Measurements from ENCODE around the gene ZNF396. TPM values are rescaled to one million over a fixed set of nuclear protein-coding genes. Genes with fewer than 3 reads are reported as not detected.
A peak's percentile ranks its signal among the peaks of the same experiment; 100 is the strongest.

ZNF396 gene
- 1 to 10 TPM in 3 of 4 donors, under 1 TPM in 1; 0.89 to 1.7 (median 1.4) TPM for total RNA-seq
- 0.72 TPM for polyA plus RNA-seq
- long read RNA-seq, donor 1, partial matches to known transcripts: 0 of 1 reads
- long read RNA-seq, donor 1, other reads (novel, unspliced or antisense): 0 of 1 reads
- long read RNA-seq, donor 2, partial matches to known transcripts: 0 of 1 reads
- long read RNA-seq, donor 2, other reads (novel, unspliced or antisense): 0 of 1 reads
- long read RNA-seq, donor 3, partial matches to known transcripts: 1 of 4 reads
- long read RNA-seq, donor 3, other reads (novel, unspliced or antisense): 0 of 4 reads
- long read RNA-seq, donor 4: 0 reads

DNA sequence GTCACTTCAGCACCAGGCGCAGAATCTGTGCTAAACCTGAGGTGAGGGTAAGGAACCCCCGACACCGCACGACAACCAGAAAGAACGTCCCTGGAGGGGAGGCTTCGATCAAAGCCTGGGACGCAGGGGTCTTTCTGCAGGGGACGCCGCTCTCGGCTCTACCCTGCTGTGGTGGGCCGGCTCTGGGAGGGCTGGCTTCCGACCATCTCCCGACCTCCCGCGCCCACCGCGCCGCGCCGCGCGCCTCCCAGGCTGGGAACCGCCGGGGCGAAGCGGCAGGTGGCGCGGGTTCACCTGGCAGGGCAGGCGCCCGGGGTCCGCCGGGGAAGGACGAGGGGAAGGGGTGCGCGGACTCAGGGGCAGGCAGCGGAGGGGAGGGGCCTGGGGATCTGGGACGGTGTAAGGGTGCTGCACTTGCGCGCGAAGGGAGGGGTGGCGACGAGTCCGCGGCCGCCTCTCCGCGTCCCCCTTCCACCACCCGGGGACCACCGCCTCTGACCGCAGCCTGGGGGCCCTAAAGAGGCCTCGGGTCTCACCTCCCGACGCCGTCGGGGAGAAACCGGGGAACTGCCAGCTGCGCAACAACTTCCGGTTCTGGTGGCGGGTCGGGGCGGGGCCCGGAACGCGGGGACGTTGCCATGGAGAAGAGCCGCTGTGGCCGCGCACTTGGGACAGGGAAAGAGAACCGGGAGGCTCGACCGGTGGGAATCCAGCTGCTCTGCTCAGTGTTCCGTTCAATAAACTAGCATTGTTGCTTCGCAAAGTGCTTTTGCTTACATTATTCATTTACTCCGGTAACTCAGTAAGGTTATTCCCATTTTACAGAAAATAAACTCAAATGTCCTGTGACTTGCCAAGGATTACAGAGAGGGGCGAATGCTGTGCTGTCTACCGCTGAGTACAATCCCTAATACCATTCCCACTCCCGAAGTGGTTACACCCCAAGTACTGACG is at the start of gene ZNF396:
ZNF396 (minus strand) TSS at position 596 of the 954 bp plus-strand sequence. CDS start 3,045 bp downstream, outside the sequence.
- H3K4me1 ChIP-seq (ENCODE audit: control insufficient read depth, insufficient read depth, low read length): no peaks in the 10 kb centered on the region
- peak within 1 kb of the TSS; percentile 81 for H3K4me3 ChIP-seq (ENCODE audit: low read length)
- H3K27me3 ChIP-seq (ENCODE audit: control insufficient read depth, insufficient read depth): no peaks in the 10 kb centered on the region
- intact Hi-C loops (cut with DNase I): no loop called here
- 3% methylated on average over 78 of the region's 78 CpGs for WGBS
- H3K27ac ChIP-seq (ENCODE audit: low read length): no peak within 1 kb of the TSS
- peak; percentile 88 to 94 (median 94) for DNase-seq
- ATAC-seq: peak; percentile 94 to 96
- H3K9me3 ChIP-seq (ENCODE audit: control insufficient read depth, low read length): no peaks in the 10 kb centered on the region

DNA sequence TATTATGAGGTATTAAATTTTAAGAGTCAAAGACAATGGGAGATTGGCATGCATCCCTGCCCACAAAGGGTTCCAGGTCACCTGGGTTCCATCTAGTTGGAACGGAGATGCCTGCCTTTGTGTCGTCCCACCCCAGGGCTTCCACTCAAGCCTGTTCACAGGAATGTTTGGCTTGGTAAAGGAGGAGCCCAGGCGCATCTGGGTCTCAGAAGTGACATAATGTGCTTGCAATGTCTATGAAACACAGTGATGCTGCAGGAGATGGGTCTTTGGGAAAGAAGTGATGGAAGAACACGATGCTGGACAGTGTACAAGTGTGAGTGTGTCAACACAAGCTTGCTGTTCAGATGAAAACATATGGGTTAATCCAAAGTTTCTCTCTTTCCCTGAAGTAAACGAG is 49.6 kb upstream of the ZNF396 start:
- Histone ChIP-seq H3K4me3 (ENCODE audit: low read length) (no peak overlapping the region), H3K27me3 (ENCODE audit: control insufficient read depth, insufficient read depth) (no peaks in the 10 kb centered on the region), H3K4me1 (ENCODE audit: control insufficient read depth, insufficient read depth, low read length) (peaks cover 2% of the 10 kb centered on the region), H3K27ac (ENCODE audit: low read length) (no peak overlapping the region), H3K9me3 (ENCODE audit: control insufficient read depth, low read length) (no peaks in the 10 kb centered on the region)
- intact Hi-C loops (cut with DNase I): no loop called here
- ATAC-seq: no peak
- 88% methylated on average over 5 of the region's 5 CpGs for WGBS
- DNase-seq: no peak

DNA sequence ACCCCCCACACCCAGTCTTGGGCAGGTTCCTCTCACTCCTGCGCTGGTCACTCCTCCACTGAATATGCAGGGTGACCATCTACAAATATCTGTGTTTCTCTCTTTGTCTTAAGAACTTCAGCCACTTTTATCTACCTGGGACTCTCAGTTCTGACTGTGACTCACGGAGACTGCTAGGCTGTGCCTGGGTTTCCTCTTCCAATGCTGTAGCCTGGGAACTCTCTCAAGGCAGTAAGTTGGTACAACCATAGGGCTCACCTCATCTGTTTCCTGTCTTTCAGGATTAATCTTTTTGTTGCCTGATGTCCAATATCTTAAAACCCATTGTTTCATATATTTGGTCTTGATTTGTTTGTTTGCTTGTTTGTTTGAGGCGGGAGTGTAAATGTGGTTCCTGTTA is 47.2 kb upstream of the ZNF396 start:
- Histone ChIP-seq H3K27me3 (ENCODE audit: control insufficient read depth, insufficient read depth) (no peaks in the 10 kb centered on the region), H3K4me1 (ENCODE audit: control insufficient read depth, insufficient read depth, low read length) (no peaks in the 10 kb centered on the region), H3K9me3 (ENCODE audit: control insufficient read depth, low read length) (no peaks in the 10 kb centered on the region), H3K27ac (ENCODE audit: low read length) (no peak overlapping the region), H3K4me3 (ENCODE audit: low read length) (no peak overlapping the region)
- DNase-seq (no peak), ATAC-seq (no peak)
- intact Hi-C loops (cut with DNase I): no loop called here
- WGBS: 93% methylated on average over 3 of the region's 3 CpGs

DNA sequence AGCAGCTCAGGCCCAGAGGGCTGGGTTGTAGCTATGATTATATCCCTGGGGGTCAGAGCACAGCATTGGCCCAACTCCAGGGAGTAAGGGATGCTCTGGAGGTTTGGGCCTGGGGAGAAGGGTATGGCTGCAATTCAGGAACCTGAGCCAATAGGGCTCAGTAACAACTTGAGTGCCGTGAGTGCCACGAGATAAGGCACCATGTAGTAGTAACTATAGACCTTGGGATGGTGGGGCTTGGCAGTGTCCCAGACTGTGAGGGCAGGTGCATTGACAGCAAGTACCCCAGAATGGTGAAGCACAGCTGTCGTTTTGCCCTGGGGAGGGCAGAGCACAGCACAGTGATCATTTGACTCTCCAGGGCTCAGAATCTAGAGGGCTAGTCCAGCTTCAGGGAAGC is 45.1 kb upstream of the ZNF396 start:
- ATAC-seq: peak in 1 of 2 donors; percentile 29

DNA sequence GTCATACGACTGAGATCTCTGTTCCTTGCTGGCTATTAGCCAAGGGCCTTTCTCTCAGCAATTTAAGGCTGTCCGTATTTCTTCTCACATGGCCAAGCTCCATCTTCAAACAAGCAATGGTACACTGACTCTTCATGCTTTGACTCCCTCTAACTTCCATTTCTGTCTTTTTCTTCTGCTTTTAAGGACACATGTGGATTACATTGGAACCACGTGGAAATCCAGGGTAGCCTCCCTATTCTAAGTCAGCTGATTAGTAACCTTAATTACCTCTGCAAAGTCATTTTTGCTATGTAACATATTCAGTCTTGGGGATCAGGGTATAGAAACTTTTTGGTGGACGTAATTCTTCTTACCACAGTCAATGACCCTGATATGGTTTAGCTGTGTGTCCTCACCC is 41.5 kb upstream of the ZNF396 start:
- no peak overlapping the region for H3K27ac ChIP-seq (ENCODE audit: low read length)
- H3K27me3 ChIP-seq (ENCODE audit: control insufficient read depth, insufficient read depth): no peaks in the 10 kb centered on the region
- intact Hi-C loops (cut with DNase I): no loop called here
- DNase-seq: no peak
- ATAC-seq: no peak
- H3K9me3 ChIP-seq (ENCODE audit: control insufficient read depth, low read length): no peaks in the 10 kb centered on the region
- no peak overlapping the region for H3K4me3 ChIP-seq (ENCODE audit: low read length)
- peaks cover 2% of the 10 kb centered on the region for H3K4me1 ChIP-seq (ENCODE audit: control insufficient read depth, insufficient read depth, low read length)
- WGBS: 86% methylated on average over 4 of the region's 4 CpGs

More for the DNA sequence above, 45.1 kb upstream of the ZNF396 start:
- no peaks in the 10 kb centered on the region for H3K27me3 ChIP-seq (ENCODE audit: control insufficient read depth, insufficient read depth)
- no peaks in the 10 kb centered on the region for H3K9me3 ChIP-seq (ENCODE audit: control insufficient read depth, low read length)
- no peaks in the 10 kb centered on the region for H3K4me1 ChIP-seq (ENCODE audit: control insufficient read depth, insufficient read depth, low read length)
- 52% methylated on average over 3 of the region's 3 CpGs for WGBS
- H3K4me3 ChIP-seq (ENCODE audit: low read length): no peak overlapping the region
- no peak overlapping the region for H3K27ac ChIP-seq (ENCODE audit: low read length)
- intact Hi-C loops (cut with DNase I): no loop called here
- DNase-seq: peak in 1 of 3 donors; percentile 50

DNA sequence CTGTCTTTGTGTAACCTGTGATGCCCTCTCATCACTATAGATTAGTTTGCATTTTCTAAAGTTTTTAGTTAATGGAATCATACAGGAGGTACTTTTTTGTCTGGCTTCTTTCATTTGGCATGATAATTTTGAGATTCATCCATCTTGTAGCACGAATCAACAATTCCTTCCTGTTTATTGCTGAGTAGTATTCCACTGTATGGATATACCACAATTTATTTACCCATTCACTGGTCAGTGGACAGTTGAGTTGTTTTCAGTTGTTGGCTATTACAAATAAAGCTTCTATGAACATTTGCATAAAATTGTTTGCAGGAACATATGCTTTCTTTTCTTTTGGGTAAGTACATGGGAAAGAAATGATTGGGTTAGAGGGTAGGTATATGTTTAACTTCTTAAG is 40.1 kb upstream of the ZNF396 start:
- no peak overlapping the region for H3K27ac ChIP-seq (ENCODE audit: low read length)
- WGBS: 71% methylated on average over 1 of the region's 1 CpG
- H3K9me3 ChIP-seq (ENCODE audit: control insufficient read depth, low read length): no peaks in the 10 kb centered on the region
- no peak overlapping the region for H3K4me3 ChIP-seq (ENCODE audit: low read length)
- DNase-seq (no peak), ATAC-seq (no peak)
- no peaks in the 10 kb centered on the region for H3K27me3 ChIP-seq (ENCODE audit: control insufficient read depth, insufficient read depth)
- H3K4me1 ChIP-seq (ENCODE audit: control insufficient read depth, insufficient read depth, low read length): peaks cover 2% of the 10 kb centered on the region
- intact Hi-C loops (cut with DNase I): no loop called here

DNA sequence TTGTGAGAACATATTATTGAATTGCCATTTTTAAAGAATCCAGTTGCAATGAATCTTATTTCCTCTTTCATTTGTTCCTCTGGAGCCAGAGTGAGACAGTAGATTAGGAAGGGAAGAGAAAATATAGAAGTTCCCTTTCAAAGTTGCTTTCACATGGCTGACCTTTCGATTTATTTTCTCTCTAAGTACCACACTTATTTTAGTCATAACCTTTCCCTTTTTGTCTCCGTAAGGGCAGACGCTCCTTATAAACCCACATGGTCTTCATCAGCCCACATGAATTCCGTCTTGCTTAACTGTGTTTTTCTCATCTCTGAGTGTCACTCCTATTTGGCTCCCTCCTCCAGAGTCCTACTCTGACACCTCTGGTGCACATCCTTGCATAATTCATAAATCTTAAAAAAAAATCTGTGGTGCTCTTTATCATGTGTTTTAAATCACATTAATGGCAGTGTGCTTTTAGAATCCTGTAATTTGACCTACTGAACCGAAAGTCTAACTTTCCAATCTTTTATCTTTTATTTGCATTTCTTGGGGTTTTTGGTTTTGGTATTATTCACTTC is 38.5 kb upstream of the ZNF396 start:
- peak in 1 of 2 donors; percentile 26 for ATAC-seq
- Histone ChIP-seq H3K4me1 (ENCODE audit: control insufficient read depth, insufficient read depth, low read length) (peaks cover 2% of the 10 kb centered on the region), H3K27ac (ENCODE audit: low read length) (no peak overlapping the region), H3K4me3 (ENCODE audit: low read length) (no peak overlapping the region), H3K27me3 (ENCODE audit: control insufficient read depth, insufficient read depth) (no peaks in the 10 kb centered on the region), H3K9me3 (ENCODE audit: control insufficient read depth, low read length) (no peaks in the 10 kb centered on the region)
- 41% methylated on average over 5 of the region's 5 CpGs for WGBS
- DNase-seq: no peak
- intact Hi-C loops (cut with DNase I): no loop called here

GRCh38 chr18:35413163-35413511 is 36.0 kb upstream of the ZNF396 start:
- intact Hi-C loops (cut with DNase I): no loop called here
- no peaks in the 10 kb centered on the region for H3K27me3 ChIP-seq (ENCODE audit: control insufficient read depth, insufficient read depth)
- 57% methylated on average over 2 of the region's 2 CpGs for WGBS
- no peak for DNase-seq
- ATAC-seq: peak; percentile 40 to 70
- no peak overlapping the region for H3K27ac ChIP-seq (ENCODE audit: low read length)
- H3K9me3 ChIP-seq (ENCODE audit: control insufficient read depth, low read length): no peaks in the 10 kb centered on the region
- H3K4me3 ChIP-seq (ENCODE audit: low read length): no peak overlapping the region
- H3K4me1 ChIP-seq (ENCODE audit: control insufficient read depth, insufficient read depth, low read length): peaks cover 5% of the 10 kb centered on the region

DNA sequence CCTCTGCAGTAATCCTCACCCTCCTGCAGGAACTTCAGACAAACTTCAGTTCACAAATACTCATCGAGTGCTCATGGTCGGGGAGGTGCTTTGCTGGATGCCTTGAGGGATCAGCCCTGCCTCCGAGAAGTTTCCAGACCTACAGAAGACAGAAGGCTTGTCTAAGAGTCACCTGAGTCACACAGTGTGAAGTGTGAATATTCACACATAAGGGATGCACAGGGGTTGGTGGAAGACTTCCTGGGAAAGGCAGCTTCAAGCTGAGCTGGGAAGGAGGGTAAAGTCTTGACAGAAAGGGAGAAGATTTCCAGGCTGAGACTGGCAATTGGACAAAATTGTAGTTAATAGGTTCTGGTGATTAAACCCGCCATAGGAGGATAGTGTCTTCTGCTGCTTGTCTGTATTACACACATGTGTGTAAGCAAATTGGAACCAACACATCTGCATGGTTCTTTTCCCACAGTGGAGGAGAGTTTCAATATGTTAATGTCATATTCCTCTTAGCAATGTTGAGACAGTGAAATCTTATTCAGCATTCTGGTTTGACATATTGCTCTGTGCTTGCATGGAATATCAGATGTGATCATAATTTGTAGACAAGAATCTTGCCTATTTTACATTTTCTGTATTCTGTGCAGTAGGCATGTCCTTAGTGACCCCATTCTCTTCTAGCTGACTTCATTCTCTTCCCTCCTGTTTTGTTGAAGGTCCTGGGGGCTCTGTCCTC is 34.7 kb upstream of the ZNF396 start:
- H3K4me3 ChIP-seq (ENCODE audit: low read length): no peak overlapping the region
- H3K4me1 ChIP-seq (ENCODE audit: control insufficient read depth, insufficient read depth, low read length): peaks cover 6% of the 10 kb centered on the region
- intact Hi-C loops (cut with DNase I): no loop called here
- 88% methylated on average over 4 of the region's 4 CpGs for WGBS
- H3K27ac ChIP-seq (ENCODE audit: low read length): no peak overlapping the region
- ATAC-seq (no peak), DNase-seq (no peak)
- no peaks in the 10 kb centered on the region for H3K27me3 ChIP-seq (ENCODE audit: control insufficient read depth, insufficient read depth)
- H3K9me3 ChIP-seq (ENCODE audit: control insufficient read depth, low read length): no peaks in the 10 kb centered on the region

- DNase-seq (no peak), ATAC-seq (no peak)
- Histone ChIP-seq H3K4me3 (ENCODE audit: low read length) (no peak overlapping the region), H3K4me1 (ENCODE audit: control insufficient read depth, insufficient read depth, low read length) (peaks cover 5% of the 10 kb centered on the region), H3K27ac (ENCODE audit: low read length) (no peak overlapping the region), H3K9me3 (ENCODE audit: control insufficient read depth, low read length) (no peaks in the 10 kb centered on the region), H3K27me3 (ENCODE audit: control insufficient read depth, insufficient read depth) (no peaks in the 10 kb centered on the region)
- intact Hi-C loops (cut with DNase I): no loop called here
- 88% methylated on average over 7 of the region's 7 CpGs for WGBS
These were observed 33.4 kb upstream of the ZNF396 start for GRCh38 chr18:35410561-35410960.
